IMR-90 (cell line): ENCODE data around the gene CFAP70. TPM values are rescaled to one million over a fixed set of nuclear protein-coding genes. Genes with fewer than 3 reads are reported as not detected.

Experiments used
- ATAC-seq: fragments of 200-7000 bp; cut with Tn5 transposase; 2 replicates; pipeline ENCODE4 v1.9.1; 2020; ENCODE audit warnings: low read depth, mild to moderate bottlenecking, moderate library complexity
- BruUV-seq: library from RNA; stranded (reverse); fragments of 400-500 nt; replicated peaks from 2 replicates; lab custom pipeline; 2021; lab: Mats Ljungman, UMichigan
- CTCF ChIA-PET: fragments of 300-600 bp; formaldehyde crosslinking; extraction: SDS; loops from one replicate; lab custom pipeline; 2021; ENCODE audit warnings: antibody characterized with exemption; lab: Yijun Ruan, JAX
- POLR2A ChIA-PET: fragments of 300-600 bp; sonication (Branson Sonifier 250); formaldehyde crosslinking; loops from one replicate; lab custom pipeline; 2022; ENCODE audit warnings: antibody characterized with exemption; ENCODE audit not compliant: unreplicated experiment; lab: Charles Lee
- DNase-seq: peaks from one replicate; pipeline ENCODE4 v3.0.0; 2013
- H2AFZ ChIP-seq: replicated peaks from 2 replicates; pipeline ENCODE3; 2013; ENCODE audit warnings: low read length, mild to moderate bottlenecking; ENCODE audit not compliant: poor library complexity
- H2AK5ac ChIP-seq: 2 replicates; pipeline ENCODE4 v1.6.1; 2013; ENCODE audit warnings: low read depth, low read length, inconsistent platforms
- H2AK9ac ChIP-seq: replicated peaks from 2 replicates; pipeline ENCODE3; 2013; ENCODE audit warnings: mild to moderate bottlenecking, low read depth, low read length, moderate library complexity; ENCODE audit not compliant: poor library complexity
- H2BK120ac ChIP-seq: 2 replicates; pipeline ENCODE4 v1.6.1; 2013; ENCODE audit warnings: low read depth, low read length, inconsistent platforms
- H2BK15ac ChIP-seq: 3 replicates; pipeline ENCODE4 v1.6.1; 2013; ENCODE audit warnings: low read depth, low read length, inconsistent platforms
- H2BK20ac ChIP-seq: 2 replicates; pipeline ENCODE4 v1.6.1; 2013; ENCODE audit warnings: low read depth, mild to moderate bottlenecking, inconsistent platforms, low read length, moderate library complexity
- H2BK5ac ChIP-seq: 2 replicates; pipeline ENCODE4 v1.6.1; 2013; ENCODE audit warnings: mild to moderate bottlenecking, low read depth, low read length, inconsistent platforms; ENCODE audit not compliant: poor library complexity, severe bottlenecking
- H3K14ac ChIP-seq: replicated peaks from 2 replicates; pipeline ENCODE4 v1.6.1; 2013; ENCODE audit warnings: low read depth, low read length, inconsistent platforms
- H3K18ac ChIP-seq: 2 replicates; pipeline ENCODE4 v1.6.1; 2013; ENCODE audit warnings: low read depth, low read length, control low read depth
- H3K23ac ChIP-seq: 2 replicates; pipeline ENCODE4 v1.6.1; 2013; ENCODE audit warnings: low read depth, low read length, inconsistent platforms
- H3K27ac ChIP-seq: 2 replicates; pipeline ENCODE4 v1.5.1; 2013; ENCODE audit warnings: mild to moderate bottlenecking, control low read depth, low read length; ENCODE audit not compliant: insufficient read depth
- H3K27me3 ChIP-seq: 2 replicates; pipeline ENCODE4 v1.6.1; 2013; ENCODE audit warnings: low read length; ENCODE audit not compliant: control insufficient read depth, insufficient read depth
- H3K36me3 ChIP-seq: 2 replicates; pipeline ENCODE4 v1.6.1; 2013; ENCODE audit warnings: low read length, mixed read lengths; ENCODE audit not compliant: control insufficient read depth, insufficient read depth
- H3K4ac ChIP-seq: 2 replicates; pipeline ENCODE4 v1.6.1; 2013; ENCODE audit warnings: low read depth, low read length, inconsistent platforms
- H3K4me1 ChIP-seq: 2 replicates; pipeline ENCODE4 v1.6.1; 2013; ENCODE audit warnings: low read length, mixed read lengths; ENCODE audit not compliant: control insufficient read depth, insufficient read depth
- H3K4me2 ChIP-seq: 2 replicates; pipeline ENCODE4 v1.6.1; 2013; ENCODE audit warnings: low read depth, mild to moderate bottlenecking, control low read depth, low read length, moderate library complexity
- H3K4me3 ChIP-seq: 2 replicates; pipeline ENCODE4 v1.5.1; 2013; ENCODE audit warnings: low read depth, mild to moderate bottlenecking, control low read depth, low read length, moderate library complexity; ENCODE audit not compliant: insufficient read depth
- H3K56ac ChIP-seq: 2 replicates; pipeline ENCODE4 v1.6.1; 2013; ENCODE audit warnings: low read length, inconsistent platforms; ENCODE audit not compliant: insufficient read depth; ENCODE audit errors: extremely low read depth
- H3K79me1 ChIP-seq, 2 experiments: 2 replicates each; pipeline ENCODE4 v1.6.1; 2013; ENCODE audit warnings: low read length in 2 of 2, inconsistent platforms in 1 of 2, low read depth in 1 of 2
- H3K9ac ChIP-seq: 2 replicates; pipeline ENCODE4 v1.6.1; 2013; ENCODE audit warnings: low read depth, low read length, control low read depth
- H3K9me1 ChIP-seq: 2 replicates; pipeline ENCODE4 v1.6.1; 2013; ENCODE audit warnings: low read length, inconsistent platforms; ENCODE audit not compliant: insufficient read depth
- H3K9me3 ChIP-seq: 2 replicates; pipeline ENCODE4 v1.6.1; 2013; ENCODE audit warnings: low read length; ENCODE audit not compliant: control insufficient read depth, insufficient read depth
- H4K20me1 ChIP-seq: 2 replicates; pipeline ENCODE4 v1.6.1; 2013; ENCODE audit warnings: low read length, inconsistent platforms; ENCODE audit not compliant: insufficient read depth
- H4K5ac ChIP-seq: 2 replicates; pipeline ENCODE4 v1.6.1; 2013; ENCODE audit warnings: mild to moderate bottlenecking, low read depth, low read length, control low read depth
- H4K8ac ChIP-seq, 2 experiments: 2 replicates each; pipeline ENCODE4 v1.6.1; 2013; ENCODE audit warnings: low read depth in 2 of 2, low read length in 2 of 2, control low read depth in 1 of 2, inconsistent platforms in 1 of 2
- H4K91ac ChIP-seq: 2 replicates; pipeline ENCODE4 v1.6.1; 2013; ENCODE audit warnings: low read depth, low read length, inconsistent platforms; ENCODE audit not compliant: insufficient read depth
- ELK1 ChIP-seq: fragments of 150-350 bp; IDR thresholded peaks from 2 replicates; pipeline ENCODE4 v1.6.1; 2016; ENCODE audit warnings: low read depth, mild to moderate bottlenecking, low read length, moderate library complexity, borderline replicate concordance
- NFE2L2 ChIP-seq: fragments of 150-350 bp; IDR thresholded peaks from 2 replicates; pipeline ENCODE4 v1.6.1; 2016; ENCODE audit warnings: low read depth, mild to moderate bottlenecking, low read length
- RAD21 ChIP-seq: IDR thresholded peaks from 2 replicates; pipeline ENCODE4 v1.6.1; 2012; ENCODE audit warnings: low read length, improper control_type of control experiment
- RCOR1 ChIP-seq: IDR thresholded peaks from 2 replicates; pipeline ENCODE4 v1.6.1; 2012; ENCODE audit warnings: mild to moderate bottlenecking, low read length, improper control_type of control experiment; ENCODE audit not compliant: insufficient replicate concordance
- RFX5 ChIP-seq: IDR thresholded peaks from 2 replicates; pipeline ENCODE4 v1.8.0; 2012; ENCODE audit warnings: low read depth, mild to moderate bottlenecking, low read length, moderate library complexity
- WGBS, 2 experiments: methylation state at CpG; one replicate each; pipeline versions ENCODE4 v1.1.5 to v1.1.7; 2013; ENCODE audit warnings: missing lambda C conversion rate in 2 of 2; ENCODE audit not compliant: insufficient read length in 1 of 2; ENCODE audit errors: extremely low coverage in 2 of 2; 5-methylcytosine and 5-hydroxymethylcytosine counted together
- dilution Hi-C: fragments of 300-500 bp; cut with HindIII; formaldehyde crosslinking; loops from one replicate; pipeline ENCODE4 v1.14.3; 2018; ENCODE audit warnings: low sequenced_read_pairs; ENCODE audit not compliant: unreplicated experiment
- in situ Hi-C: fragments of 300-500 bp; cut with MboI; formaldehyde crosslinking; loops from 3 replicates; pipeline ENCODE4 v1.14.3; 2019; ENCODE audit warnings: low sequenced_read_pairs, inconsistent platforms, mixed read lengths
- intact Hi-C: fragments of 100-400 bp; cut with micrococcal nuclease; formaldehyde crosslinking; loops from 2 replicates; pipeline ENCODE4 v1.10.0; 2022
- polyA plus RNA-seq, 3 experiments: library from polyadenylated mRNA; depleted of rRNA; stranded (reverse); fragments of >200 nt; gene quantifications; 2 replicates each; pipeline ENCODE4 v1.2.3, GENCODE V29; 2012; ENCODE audit warnings: low replicate concordance in 1 of 3
- total RNA-seq: library from RNA; depleted of rRNA; stranded (reverse); fragments of >200 nt; gene quantifications from 2 replicates; pipeline ENCODE4 v1.2.3, GENCODE V29; 2012

Gene CFAP70
- total and polyA plus RNA-seq, 2 of the 4 experiments (the other 2 are of a cell fraction), result 0.15 to 0.18 TPM

- no peak overlapping the region for H3K4me2 ChIP-seq
- no peak overlapping the region for H3K4me3 ChIP-seq
- no peak overlapping the region for H4K5ac ChIP-seq
- ChIA-PET POLR2A (no interaction called here), CTCF (no interaction called here)
- H3K56ac ChIP-seq, result no peak overlapping the region
- H4K8ac ChIP-seq, result no peak overlapping the region
- intact Hi-C loops (no loop called here), in situ Hi-C loops (no loop called here), dilution Hi-C loops (no loop called here)
- no peak overlapping the region for H4K91ac ChIP-seq
- peaks cover 19 to 60% of the 10 kb centered on the region in 2 experiments for H3K79me1 ChIP-seq
- no peak for ATAC-seq
- H3K27ac ChIP-seq, result no peak overlapping the region
- DNase-seq, result no peak
- no peak overlapping the region for H2BK5ac ChIP-seq
- H3K4ac ChIP-seq, result no peak overlapping the region
- peaks cover 6% of the 10 kb centered on the region for H3K9me1 ChIP-seq
- H2BK120ac ChIP-seq, result no peak overlapping the region
- H3K23ac ChIP-seq, result no peak overlapping the region
- no peak for TF ChIP-seq RAD21
- TF ChIP-seq ELK1, result no peak
- no peak for TF ChIP-seq RFX5
- no peak for TF ChIP-seq NFE2L2
- no peak for TF ChIP-seq RCOR1
- no peak overlapping the region for H2AK5ac ChIP-seq
- no peaks in the 10 kb centered on the region for H3K27me3 ChIP-seq
- no TSS peak for BruUV-seq
- 90% methylated on average over 2 of the region's 5 CpGs; no CpG with 5 or more reads in 1 of the 2 experiments for WGBS, 2 experiments
- H2BK20ac ChIP-seq, result no peak overlapping the region
- H4K20me1 ChIP-seq, result peaks cover 34% of the 10 kb centered on the region
- H3K9ac ChIP-seq, result no peak overlapping the region
- no peaks in the 10 kb centered on the region for H3K4me1 ChIP-seq
- no peak overlapping the region for H3K14ac ChIP-seq
- no peak overlapping the region for H2AFZ ChIP-seq
- H3K18ac ChIP-seq, result no peak overlapping the region
- no peak overlapping the region for H2BK15ac ChIP-seq
- no peaks in the 10 kb centered on the region; the same call in 1 of the 2 replicates for H3K36me3 ChIP-seq
- H3K9me3 ChIP-seq, result no peaks in the 10 kb centered on the region
- H2AK9ac ChIP-seq, result no peak overlapping the region
Measured at GRCh38 chr10:73408061-73408460, 49.4 kb upstream of the CFAP70 start.
